Vagina (tissue), 2 donors: ENCODE results near the gene ATF5. TPM values are rescaled to one million over a fixed set of nuclear protein-coding genes. Genes with fewer than 3 reads are reported as not detected.

ENCODE experiments used
- DNase-seq, 2 donors: peaks; one replicate each; pipeline ENCODE4 v3.0.0-alpha.2; 2017; ENCODE audit errors: extremely low spot score in 2 of 2
- H3K27ac ChIP-seq: fragments of 200-600 bp; sonication (generic); one replicate; pipeline ENCODE4 v1.5.1; 2019
- H3K27me3 ChIP-seq: fragments of 200-600 bp; sonication (generic); one replicate; pipeline ENCODE4 v1.5.1; 2019
- H3K36me3 ChIP-seq, 2 donors: fragments of 200-600 bp; sonication (generic); one replicate each; pipeline ENCODE4 v1.5.1; 2017 to 2019
- H3K4me1 ChIP-seq: fragments of 200-600 bp; sonication (generic); one replicate; pipeline ENCODE4 v1.5.1; 2019
- H3K4me3 ChIP-seq, 2 donors: fragments of 200-600 bp; sonication (generic); 1 replicate in 1 of 2; 2 replicates in 1 of 2; pipeline ENCODE4 v1.5.1; 2016 to 2019
- H3K9me3 ChIP-seq: fragments of 200-600 bp; sonication (generic); one replicate; pipeline ENCODE4 v1.5.1; 2019
- POLR2A ChIP-seq, 2 donors: fragments of 450-650 bp; IDR thresholded peaks; one replicate each; pipeline ENCODE4 v1.6.1; 2017; ENCODE audit warnings: antibody characterized with exemption in 2 of 2, mild to moderate bottlenecking in 2 of 2, moderate library complexity in 2 of 2
- POLR2AphosphoS5 ChIP-seq, 2 donors: sonication (generic); formaldehyde crosslinking; IDR thresholded peaks; one replicate each; pipeline ENCODE4 v1.9.0; 2017; ENCODE audit warnings: antibody characterized with exemption in 2 of 2, mild to moderate bottlenecking in 2 of 2, low read depth in 1 of 2; ENCODE audit not compliant: insufficient read depth in 1 of 2
- intact Hi-C: fragments of 100-400 bp; cut with DNase I; formaldehyde crosslinking; loops from one replicate; pipeline ENCODE4 v1.15.1; 2023
- total RNA-seq: library from RNA; depleted of rRNA; stranded (reverse); fragments of >200 nt; gene quantifications from one replicate; pipeline ENCODE4 v1.2.3, GENCODE V29; 2016
- TF ChIP-seq, protein P1 (sequence below), 3 experiments: fragments of 450-650 bp in 2 of 3; fragments of 200-600 bp in 1 of 3; sonication (generic) in 1 of 3; IDR thresholded peaks; one replicate each; pipeline ENCODE4 v1.5.1; 2017 to 2019; ENCODE audit warnings: antibody characterized with exemption in 3 of 3, mild to moderate bottlenecking in 2 of 3, moderate library complexity in 2 of 3

The ATF5 gene
- total RNA-seq, 1 donor from 2014 or later: 5.6 TPM

DNA sequence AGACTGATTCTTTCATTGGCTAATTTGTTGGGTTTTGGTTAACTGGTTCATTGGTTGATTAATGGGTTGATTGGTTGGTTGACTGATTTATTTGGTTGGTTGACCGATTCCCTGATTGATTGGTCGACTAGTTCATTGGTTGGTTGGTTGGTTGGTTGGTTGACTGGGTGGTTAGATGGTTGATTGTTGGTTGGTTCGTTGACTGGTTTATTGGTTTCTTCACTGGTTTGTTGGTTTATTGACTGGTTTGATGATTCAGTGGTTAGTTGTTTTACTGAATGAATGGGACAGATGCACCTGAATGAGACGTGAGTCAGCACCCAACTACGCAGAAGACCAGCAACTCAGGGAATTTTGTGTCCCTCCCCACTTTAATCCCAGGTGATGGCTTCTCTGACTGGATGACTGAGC, 3.0 kb downstream of the ATF5 start:
- intact Hi-C loops: no loop called here
- H3K36me3 ChIP-seq: no peaks in the 10 kb centered on the region
- no peak for DNase-seq
- no peaks in the 10 kb centered on the region for H3K9me3 ChIP-seq
- H3K4me3 ChIP-seq: no peak overlapping the region
- TF ChIP-seq POLR2AphosphoS5 (IDR thresholded peaks at IDR 0.05; ENCODE audit: insufficient read depth in 1 of 2, low read depth in 1 of 2) (no peak), POLR2A (IDR thresholded peaks at IDR 0.05) (no peak)
- TF ChIP-seq, protein P1, sequence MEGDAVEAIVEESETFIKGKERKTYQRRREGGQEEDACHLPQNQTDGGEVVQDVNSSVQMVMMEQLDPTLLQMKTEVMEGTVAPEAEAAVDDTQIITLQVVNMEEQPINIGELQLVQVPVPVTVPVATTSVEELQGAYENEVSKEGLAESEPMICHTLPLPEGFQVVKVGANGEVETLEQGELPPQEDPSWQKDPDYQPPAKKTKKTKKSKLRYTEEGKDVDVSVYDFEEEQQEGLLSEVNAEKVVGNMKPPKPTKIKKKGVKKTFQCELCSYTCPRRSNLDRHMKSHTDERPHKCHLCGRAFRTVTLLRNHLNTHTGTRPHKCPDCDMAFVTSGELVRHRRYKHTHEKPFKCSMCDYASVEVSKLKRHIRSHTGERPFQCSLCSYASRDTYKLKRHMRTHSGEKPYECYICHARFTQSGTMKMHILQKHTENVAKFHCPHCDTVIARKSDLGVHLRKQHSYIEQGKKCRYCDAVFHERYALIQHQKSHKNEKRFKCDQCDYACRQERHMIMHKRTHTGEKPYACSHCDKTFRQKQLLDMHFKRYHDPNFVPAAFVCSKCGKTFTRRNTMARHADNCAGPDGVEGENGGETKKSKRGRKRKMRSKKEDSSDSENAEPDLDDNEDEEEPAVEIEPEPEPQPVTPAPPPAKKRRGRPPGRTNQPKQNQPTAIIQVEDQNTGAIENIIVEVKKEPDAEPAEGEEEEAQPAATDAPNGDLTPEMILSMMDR (IDR thresholded peaks at IDR 0.05): no peak
- peaks cover 13% of the 10 kb centered on the region for H3K4me1 ChIP-seq
- H3K27ac ChIP-seq: no peak overlapping the region
- no peaks in the 10 kb centered on the region for H3K27me3 ChIP-seq

- peaks cover 11% of the 10 kb centered on the region for H3K4me1 ChIP-seq
- no peak overlapping the region for H3K4me3 ChIP-seq
- no peak overlapping the region for H3K27ac ChIP-seq
- DNase-seq: no peak
- H3K27me3 ChIP-seq: no peaks in the 10 kb centered on the region
- TF ChIP-seq POLR2AphosphoS5 (IDR thresholded peaks at IDR 0.05; ENCODE audit: insufficient read depth in 1 of 2, low read depth in 1 of 2) (no peak), POLR2A (IDR thresholded peaks at IDR 0.05) (no peak)
- TF ChIP-seq, protein P1 (IDR thresholded peaks at IDR 0.05): no peak
- no peaks in the 10 kb centered on the region for H3K36me3 ChIP-seq
- H3K9me3 ChIP-seq: no peaks in the 10 kb centered on the region
- intact Hi-C loops: no loop called here
These were observed 3.7 kb downstream of the ATF5 start for GRCh38 chr19:49932731-49933131.

- Histone ChIP-seq H3K27me3 (no peaks in the 10 kb centered on the region), H3K4me3 (no peak overlapping the region), H3K27ac (no peak overlapping the region), H3K36me3 (no peaks in the 10 kb centered on the region), H3K4me1 (peaks cover 9% of the 10 kb centered on the region), H3K9me3 (no peaks in the 10 kb centered on the region)
- DNase-seq: no peak
- TF ChIP-seq, protein P1 (IDR thresholded peaks at IDR 0.05): no peak
- TF ChIP-seq POLR2AphosphoS5 (IDR thresholded peaks at IDR 0.05; ENCODE audit: insufficient read depth in 1 of 2, low read depth in 1 of 2): no peak
- no peak for TF ChIP-seq POLR2A (IDR thresholded peaks at IDR 0.05)
- intact Hi-C loops: no loop called here
These were observed 4.6 kb downstream of the ATF5 start for GRCh38 chr19:49933643-49934042.

DNA sequence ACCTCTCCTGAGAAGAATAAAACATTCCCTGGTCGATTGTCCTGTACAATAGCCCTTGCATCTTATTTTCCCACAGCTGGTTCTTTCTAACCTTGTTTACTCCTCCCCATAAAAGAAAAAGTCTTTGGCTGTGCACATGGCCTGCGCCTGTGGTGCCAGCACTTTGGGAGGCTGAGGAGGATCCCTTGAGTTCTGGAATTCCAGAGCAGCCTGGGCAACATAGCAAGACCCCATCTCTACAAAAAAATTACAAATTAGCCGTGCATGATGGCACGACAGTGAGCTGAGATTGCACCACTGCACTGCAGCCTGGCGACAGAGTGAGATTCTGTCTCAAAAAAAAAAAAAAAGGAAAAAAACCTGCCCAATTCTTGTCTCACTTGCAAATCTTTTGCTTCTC, 7.5 kb downstream of the ATF5 start:
- intact Hi-C loops: loop anchor here (5.0 kb wide), 1 partner anchor 46 kb away; no protein-coding TSS in a partner anchor
- H3K36me3 ChIP-seq: no peaks in the 10 kb centered on the region
- H3K4me1 ChIP-seq: peaks cover 9% of the 10 kb centered on the region
- TF ChIP-seq, protein P1 (IDR thresholded peaks at IDR 0.05): no peak
- TF ChIP-seq POLR2AphosphoS5 (IDR thresholded peaks at IDR 0.05; ENCODE audit: insufficient read depth in 1 of 2, low read depth in 1 of 2) (no peak), POLR2A (IDR thresholded peaks at IDR 0.05) (no peak)
- H3K9me3 ChIP-seq: no peaks in the 10 kb centered on the region
- DNase-seq: no peak
- no peak overlapping the region for H3K27ac ChIP-seq
- H3K27me3 ChIP-seq: no peaks in the 10 kb centered on the region
- no peak overlapping the region for H3K4me3 ChIP-seq

GRCh38 chr19:49937750-49938381, 8.9 kb downstream of the ATF5 start:
- Histone ChIP-seq H3K27me3 (no peaks in the 10 kb centered on the region), H3K4me3 (peak overlapping the region in 1 of 2 donors; percentile 21), H3K36me3 (no peaks in the 10 kb centered on the region), H3K4me1 (peaks cover 9% of the 10 kb centered on the region), H3K27ac (no peak overlapping the region), H3K9me3 (no peaks in the 10 kb centered on the region)
- DNase-seq: no peak
- intact Hi-C loops: loop anchor here (5.0 kb wide), 1 partner anchor 44 kb away; no protein-coding TSS in a partner anchor
- peak in 1 of 2 donors; percentile 45 for TF ChIP-seq POLR2AphosphoS5 (IDR thresholded peaks at IDR 0.05; ENCODE audit: insufficient read depth in 1 of 2, low read depth in 1 of 2)
- TF ChIP-seq, protein P1 (IDR thresholded peaks at IDR 0.05): peak; percentile 92 to 93 (median 92)
- TF ChIP-seq POLR2A (IDR thresholded peaks at IDR 0.05): no peak
